HUES64 (cell line): Measurements from ENCODE around the gene RELCH.
A peak's percentile ranks its signal among the peaks of the same experiment; 100 is the strongest.

ENCODE experiments used
- H3K27ac ChIP-seq: 2 replicates; pipeline ENCODE4 v1.7.0; 2013; ENCODE audit warnings: low read depth, low read length, inconsistent platforms
- H3K27me3 ChIP-seq: 2 replicates; pipeline ENCODE4 v1.6.1; 2013; ENCODE audit warnings: mild to moderate bottlenecking, low read length; ENCODE audit not compliant: insufficient read depth
- H3K36me3 ChIP-seq: 2 replicates; pipeline ENCODE4 v1.6.1; 2013; ENCODE audit warnings: mild to moderate bottlenecking, low read length; ENCODE audit not compliant: insufficient read depth
- H3K4me1 ChIP-seq: 2 replicates; pipeline ENCODE4 v1.6.1; 2013; ENCODE audit warnings: mild to moderate bottlenecking, low read length, moderate library complexity; ENCODE audit not compliant: insufficient read depth
- H3K4me3 ChIP-seq: 2 replicates; pipeline ENCODE4 v1.5.1; 2013; ENCODE audit warnings: mild to moderate bottlenecking, low read length, moderate library complexity
- H3K9ac ChIP-seq: 2 replicates; pipeline ENCODE4 v1.6.1; 2013; ENCODE audit warnings: mild to moderate bottlenecking, low read depth, low read length
- H3K9me3 ChIP-seq: 2 replicates; pipeline ENCODE4 v1.6.1; 2013; ENCODE audit warnings: low read depth, low read length; ENCODE audit not compliant: insufficient read depth
- WGBS: fragments of 150-250, 120-280 bp; methylation state at CpG from one replicate; pipeline ENCODE4 v1.1.7; 2013; ENCODE audit warnings: missing lambda C conversion rate; 5-methylcytosine and 5-hydroxymethylcytosine counted together

Gene RELCH

GRCh38 chr18:62324917-62325805 is 138.1 kb downstream of the RELCH start, which contains the start of gene TNFRSF11A:
TNFRSF11A (plus strand) TSS chr18:62325310; CDS start chr18:62325353, 43 bp downstream.
- Histone ChIP-seq H3K4me3 (peak within 1 kb of the TSS; percentile 75), H3K9me3 (no peaks in the 10 kb centered on the region), H3K27ac (peak within 1 kb of the TSS; percentile 62; the same call in 1 of the 2 replicates), H3K36me3 (no peaks in the 10 kb centered on the region), H3K27me3 (peaks cover 71% of the 10 kb centered on the region), H3K4me1 (peaks cover 47% of the 10 kb centered on the region), H3K9ac (peak within 1 kb of the TSS; percentile 66)
- 2% methylated on average over 99 of the region's 99 CpGs for WGBS

DNA sequence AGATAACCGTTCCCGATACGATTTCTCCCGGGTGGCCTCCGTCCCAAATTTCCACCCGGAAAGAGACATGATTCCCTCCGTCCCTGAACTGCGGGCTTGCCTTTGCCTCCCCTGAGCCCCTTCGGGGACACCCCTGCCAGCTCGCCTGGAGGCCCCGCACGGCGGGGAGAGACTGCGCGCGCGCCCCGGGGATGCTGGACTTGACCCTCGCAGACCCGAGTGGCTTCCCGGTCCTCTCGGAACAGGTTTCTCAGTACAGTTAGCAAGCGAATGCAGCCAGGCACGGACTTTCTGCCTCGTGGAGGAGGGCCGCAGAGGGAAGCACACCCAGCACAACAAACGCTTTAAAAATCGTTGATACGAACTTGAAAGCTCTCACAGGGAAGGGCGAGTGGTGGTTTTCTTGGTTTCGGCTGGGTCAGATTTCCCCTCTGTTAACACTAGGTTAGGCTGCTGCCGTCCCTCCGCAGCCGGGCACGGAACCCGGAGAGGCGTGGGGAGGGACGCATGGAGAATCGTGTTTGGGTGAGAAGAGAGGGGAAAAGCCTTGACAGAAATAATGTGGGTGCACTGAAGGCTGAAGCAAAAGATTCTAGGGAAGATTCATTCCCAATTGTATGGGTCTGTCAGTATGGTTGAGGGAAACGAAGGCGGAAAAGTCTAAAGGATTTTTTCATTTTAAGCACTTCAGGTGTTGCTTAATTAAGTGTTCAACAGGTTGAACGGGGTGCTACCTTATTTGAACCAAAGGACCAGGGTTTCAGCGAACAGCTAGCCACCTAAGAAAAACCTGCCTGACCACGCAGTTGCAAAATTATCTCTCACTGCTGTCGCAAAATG is 139.0 kb downstream of the RELCH start:
- Histone ChIP-seq H3K27ac (no peak overlapping the region), H3K4me3 (peak overlapping the region; percentile 75), H3K9ac (peak overlapping the region; percentile 66), H3K4me1 (peaks cover 47% of the 10 kb centered on the region), H3K36me3 (no peaks in the 10 kb centered on the region), H3K9me3 (no peaks in the 10 kb centered on the region), H3K27me3 (peaks cover 71% of the 10 kb centered on the region)
- WGBS: 5% methylated on average over 45 of the region's 45 CpGs

GRCh38 chr18:62326646-62327348 is 139.7 kb downstream of the RELCH start:
- Histone ChIP-seq H3K27me3 (peaks cover 64% of the 10 kb centered on the region), H3K4me3 (peak overlapping the region; percentile 75), H3K4me1 (peaks cover 39% of the 10 kb centered on the region), H3K36me3 (no peaks in the 10 kb centered on the region), H3K9ac (no peak overlapping the region), H3K27ac (no peak overlapping the region; the same call in 1 of the 2 replicates), H3K9me3 (no peaks in the 10 kb centered on the region)
- WGBS: 76% methylated on average over 10 of the region's 12 CpGs

GRCh38 chr18:62327977-62328376 is 140.9 kb downstream of the RELCH start:
- peaks cover 27% of the 10 kb centered on the region for H3K4me1 ChIP-seq
- WGBS: 82% methylated on average over 7 of the region's 7 CpGs
- no peaks in the 10 kb centered on the region for H3K9me3 ChIP-seq
- no peak overlapping the region for H3K4me3 ChIP-seq
- H3K27ac ChIP-seq: no peak overlapping the region
- H3K27me3 ChIP-seq: peaks cover 52% of the 10 kb centered on the region
- no peaks in the 10 kb centered on the region for H3K36me3 ChIP-seq
- H3K9ac ChIP-seq: no peak overlapping the region

DNA sequence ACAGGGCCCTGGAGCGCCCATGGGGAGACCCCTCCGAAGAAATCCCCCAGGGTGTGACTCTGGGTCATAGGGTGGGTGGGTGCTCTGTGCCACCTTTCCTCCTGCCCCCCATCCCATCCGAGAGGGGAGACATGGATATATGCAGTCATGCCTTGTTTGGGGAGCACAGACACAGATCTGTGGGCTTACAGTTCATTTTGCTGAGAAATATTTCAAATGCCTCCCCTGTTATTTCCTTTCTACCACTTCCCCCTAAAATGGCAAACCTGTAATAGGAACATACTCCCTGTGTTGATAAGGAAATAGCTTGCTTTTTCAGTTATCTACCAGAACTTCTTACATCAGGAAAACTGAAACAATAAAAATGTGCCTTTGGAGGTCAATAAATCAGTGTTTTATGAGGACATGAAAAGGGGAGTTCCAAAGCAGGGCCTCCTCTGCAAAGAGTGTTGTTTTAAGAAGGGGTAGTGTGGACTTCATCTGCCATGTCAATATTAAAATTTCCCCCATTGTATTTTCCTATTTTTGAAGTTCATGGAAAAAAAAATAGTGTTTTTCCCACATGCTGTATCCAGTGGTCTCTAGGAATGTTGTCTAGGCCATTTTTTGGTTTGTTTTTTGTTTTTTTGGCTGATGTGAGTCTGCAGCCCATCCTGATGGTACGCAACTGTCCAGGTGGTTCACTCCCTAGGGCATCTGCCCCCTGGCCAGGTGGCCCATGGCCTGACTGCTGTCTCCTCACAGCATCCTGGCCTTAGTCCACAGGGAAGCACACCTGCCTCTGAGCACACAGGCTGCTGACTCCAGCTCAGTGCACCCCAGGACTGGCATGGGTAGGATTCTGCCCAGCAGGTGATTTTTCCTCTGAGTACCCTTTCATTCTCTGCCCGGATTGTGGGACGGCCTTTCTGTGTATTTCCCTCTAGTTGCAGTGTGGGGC is 141.8 kb downstream of the RELCH start:
- Histone ChIP-seq H3K9me3 (no peaks in the 10 kb centered on the region), H3K27ac (no peak overlapping the region), H3K9ac (no peak overlapping the region), H3K27me3 (peaks cover 44% of the 10 kb centered on the region), H3K4me3 (no peak overlapping the region), H3K4me1 (peaks cover 23% of the 10 kb centered on the region), H3K36me3 (no peaks in the 10 kb centered on the region)
- WGBS: 95% methylated on average over 5 of the region's 6 CpGs

GRCh38 chr18:62329691-62330454 is 142.8 kb downstream of the RELCH start:
- WGBS: 73% methylated on average over 15 of the region's 15 CpGs
- Histone ChIP-seq H3K9ac (no peak overlapping the region), H3K9me3 (no peaks in the 10 kb centered on the region), H3K36me3 (no peaks in the 10 kb centered on the region), H3K27me3 (peaks cover 34% of the 10 kb centered on the region), H3K4me1 (peaks cover 15% of the 10 kb centered on the region), H3K27ac (no peak overlapping the region), H3K4me3 (no peak overlapping the region)

- WGBS: 90% methylated on average over 7 of the region's 7 CpGs
- H3K27ac ChIP-seq: no peak overlapping the region
Observed at GRCh38 chr18:62330650-62331049, 143.6 kb downstream of the RELCH start.

GRCh38 chr18:62331581-62332356 is 144.7 kb downstream of the RELCH start:
- no peak overlapping the region for H3K27ac ChIP-seq
- H3K27me3 ChIP-seq: peaks cover 17% of the 10 kb centered on the region
- no peak overlapping the region for H3K4me3 ChIP-seq
- H3K9ac ChIP-seq: no peak overlapping the region
- no peaks in the 10 kb centered on the region for H3K36me3 ChIP-seq
- H3K4me1 ChIP-seq: peaks cover 14% of the 10 kb centered on the region
- 96% methylated on average over 8 of the region's 8 CpGs for WGBS
- no peaks in the 10 kb centered on the region for H3K9me3 ChIP-seq

More at GRCh38 chr18:62330650-62331049, 143.6 kb downstream of the RELCH start:
- Histone ChIP-seq H3K9ac (no peak overlapping the region), H3K36me3 (no peaks in the 10 kb centered on the region), H3K27me3 (peaks cover 28% of the 10 kb centered on the region), H3K4me1 (peaks cover 15% of the 10 kb centered on the region), H3K9me3 (no peaks in the 10 kb centered on the region), H3K4me3 (no peak overlapping the region)

GRCh38 chr18:62332431-62332830 is 145.4 kb downstream of the RELCH start:
- Histone ChIP-seq H3K9me3 (no peaks in the 10 kb centered on the region), H3K27ac (no peak overlapping the region), H3K4me1 (peaks cover 14% of the 10 kb centered on the region), H3K9ac (no peak overlapping the region), H3K36me3 (no peaks in the 10 kb centered on the region), H3K4me3 (no peak overlapping the region), H3K27me3 (peaks cover 10% of the 10 kb centered on the region)
- WGBS: 93% methylated on average over 3 of the region's 3 CpGs
